HG03432 (cell line): ENCODE measurements around the gene HBZ.
A peak's percentile ranks its signal among the peaks of the same experiment; 100 is the strongest.
"Not testable (repeated sequence)": the region's sequence is repeated elsewhere in the genome, so short reads cannot be mapped to it uniquely, and the experiment has no call there.

Experiments used
- ATAC-seq: cut with Tn5 transposase; IDR thresholded peaks from one replicate; pipeline ENCODE4 v1.9.1; 2021; ENCODE audit warnings: mild to moderate bottlenecking, moderate library complexity; ENCODE audit not compliant: unreplicated experiment

The HBZ gene

GRCh38 chr16:177981-178667 is 25.7 kb downstream of the HBZ start:
- no peak for ATAC-seq

GRCh38 chr16:178668-179015 is 26.2 kb downstream of the HBZ start:
- no peak for ATAC-seq

DNA sequence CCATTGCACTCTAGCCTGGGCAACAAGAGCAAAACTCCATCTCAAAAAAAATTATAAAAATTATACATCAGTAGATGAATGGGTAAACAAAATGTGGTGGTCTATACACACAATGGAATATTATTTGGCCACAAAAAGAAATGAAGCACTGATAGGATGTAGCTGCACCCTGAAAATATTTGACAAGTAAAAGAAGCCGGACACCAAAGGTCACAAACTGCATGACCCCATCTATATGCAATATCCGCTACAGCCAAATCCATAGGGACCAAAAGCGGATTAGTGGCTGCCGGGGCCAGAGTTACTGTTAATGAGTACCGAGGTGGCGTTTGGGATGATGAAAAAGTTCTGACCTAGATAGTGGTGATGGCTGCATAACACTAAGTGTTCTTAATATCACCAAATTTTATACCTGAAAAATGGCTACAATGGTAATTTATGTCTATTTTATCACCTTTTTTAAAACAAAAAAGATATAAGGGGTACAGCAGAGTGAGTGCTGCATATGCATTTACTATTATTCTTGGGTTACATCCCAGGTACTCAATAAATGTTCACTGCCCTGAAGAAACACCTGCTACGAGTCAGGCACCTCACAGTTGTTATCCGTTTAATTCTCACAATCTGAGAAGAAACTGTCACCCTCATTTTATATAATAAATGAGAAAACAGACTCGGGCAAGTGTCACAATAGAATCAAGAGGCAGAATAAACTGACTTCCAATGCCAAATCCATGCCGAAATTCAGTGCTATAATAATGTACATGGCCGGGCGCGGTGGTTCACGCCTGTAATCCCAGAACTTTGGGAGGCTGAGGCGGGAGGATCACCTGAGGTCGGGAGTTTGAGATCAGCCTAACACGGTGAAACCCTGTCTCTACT is 27.0 kb downstream of the HBZ start:
- ATAC-seq: no peak

GRCh38 chr16:180101-180675 is 27.7 kb downstream of the HBZ start, which contains the start of gene HBQ1:
Gene HBQ1, plus strand, starts transcription at chr16:180459. Its CDS starts 28 bp downstream, at chr16:180487.
- ATAC-seq: no peak

- peak; percentile 59 for ATAC-seq
These were observed 28.5 kb downstream of the HBZ start for GRCh38 chr16:180681-181564.

DNA sequence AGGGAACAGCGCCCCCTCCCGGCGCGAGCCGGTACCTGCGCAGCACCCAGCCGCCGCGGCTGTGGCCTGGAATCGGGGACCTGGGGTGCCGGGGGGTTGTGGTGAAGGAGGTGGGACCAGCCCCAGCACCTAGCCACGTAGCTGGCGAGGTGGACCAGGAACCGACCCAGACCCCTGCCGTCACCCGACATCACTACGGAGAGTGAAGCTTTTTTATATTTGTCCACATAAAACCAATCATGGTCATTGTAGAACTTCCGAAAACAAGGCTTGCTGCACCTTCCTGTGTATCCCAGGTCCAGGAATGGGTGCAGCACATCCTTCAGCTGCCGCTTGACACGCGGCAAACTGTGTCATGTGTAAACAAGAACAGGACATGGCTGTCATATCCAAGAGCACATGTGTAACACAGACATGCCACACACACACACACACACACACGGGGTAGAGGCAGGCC is 29.1 kb downstream of the HBZ start:
- no peak for ATAC-seq

DNA sequence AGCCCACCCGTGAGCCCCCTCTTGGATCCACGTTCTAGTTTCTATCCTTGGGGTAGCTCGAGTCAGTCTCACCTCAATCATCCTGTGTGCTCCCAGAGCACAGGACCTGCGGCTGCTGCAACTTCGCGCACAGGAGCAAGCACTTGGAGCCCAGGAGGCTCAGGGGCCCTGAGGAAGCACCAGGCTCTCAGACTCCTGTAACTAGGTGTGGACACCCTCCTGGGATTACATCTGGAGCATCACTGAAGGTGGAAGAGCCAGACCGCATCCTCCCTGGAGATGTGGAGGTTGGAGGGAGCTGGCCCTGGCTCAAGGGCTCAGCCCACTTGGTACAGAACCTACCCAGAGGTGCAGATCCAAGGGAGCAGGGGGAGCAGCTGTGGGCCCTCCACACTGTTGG is 30.6 kb downstream of the HBZ start:
- ATAC-seq: no peak

DNA sequence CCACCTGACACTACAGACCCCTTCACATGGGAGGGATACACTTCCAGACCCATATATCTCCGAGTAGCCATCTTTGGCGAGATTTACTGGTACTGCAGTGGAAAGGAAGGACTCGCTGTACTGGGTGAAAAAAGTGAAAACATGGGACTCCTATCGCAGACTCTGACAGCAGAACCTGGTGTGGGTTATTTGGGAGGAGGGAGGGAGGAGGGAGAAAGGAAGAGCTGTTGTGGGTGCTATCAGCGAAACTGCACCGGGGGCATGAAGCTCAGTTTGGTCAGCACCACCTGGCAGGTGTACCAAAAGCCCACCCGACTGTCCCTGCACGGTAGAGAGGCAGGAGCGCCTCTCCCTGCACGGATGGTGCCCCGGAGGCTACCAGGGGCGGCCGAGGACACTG is 32.8 kb downstream of the HBZ start:
- no peak for ATAC-seq

GRCh38 chr16:185691-186090 is 33.2 kb downstream of the HBZ start:
- ATAC-seq: no peak

DNA sequence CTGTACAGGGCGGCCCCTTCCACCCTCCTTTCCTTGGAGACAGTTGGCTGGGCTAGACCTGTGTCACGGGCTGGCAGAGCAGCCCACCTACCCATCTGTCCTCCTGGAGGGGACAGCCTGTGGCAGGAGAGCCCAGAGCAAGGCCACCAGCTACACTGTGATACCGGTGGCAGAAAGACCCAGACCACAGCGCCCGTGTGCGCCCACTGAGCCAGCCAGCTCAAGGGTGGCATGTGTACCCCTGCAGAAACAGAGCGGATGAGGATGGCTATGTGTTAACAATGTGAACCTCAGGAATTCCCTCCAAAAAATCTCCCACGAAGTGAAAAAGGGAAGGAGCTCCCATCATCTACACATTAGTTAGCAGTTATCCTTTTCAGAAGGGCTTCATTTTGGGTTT is 34.9 kb downstream of the HBZ start:
- ATAC-seq: no peak

DNA sequence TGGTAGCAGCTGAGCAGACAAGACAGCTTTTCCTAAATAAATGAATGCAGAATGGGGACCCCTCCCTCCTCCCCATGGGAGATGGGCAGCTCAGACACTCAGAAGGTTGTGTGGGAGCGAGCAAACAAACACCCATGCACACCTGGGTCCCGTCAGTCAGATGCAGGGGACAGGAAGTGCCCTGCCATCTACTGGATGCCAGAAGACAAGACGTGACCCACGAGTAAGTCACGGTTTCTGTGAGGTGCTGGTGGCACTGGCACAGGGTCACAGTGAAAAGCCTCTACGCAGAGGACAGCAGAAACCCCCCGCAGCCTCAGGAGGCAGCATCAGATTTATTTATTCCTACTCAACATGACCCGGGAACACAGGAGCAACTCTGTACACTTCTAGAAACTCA is 36.2 kb downstream of the HBZ start:
- ATAC-seq: no peak

DNA sequence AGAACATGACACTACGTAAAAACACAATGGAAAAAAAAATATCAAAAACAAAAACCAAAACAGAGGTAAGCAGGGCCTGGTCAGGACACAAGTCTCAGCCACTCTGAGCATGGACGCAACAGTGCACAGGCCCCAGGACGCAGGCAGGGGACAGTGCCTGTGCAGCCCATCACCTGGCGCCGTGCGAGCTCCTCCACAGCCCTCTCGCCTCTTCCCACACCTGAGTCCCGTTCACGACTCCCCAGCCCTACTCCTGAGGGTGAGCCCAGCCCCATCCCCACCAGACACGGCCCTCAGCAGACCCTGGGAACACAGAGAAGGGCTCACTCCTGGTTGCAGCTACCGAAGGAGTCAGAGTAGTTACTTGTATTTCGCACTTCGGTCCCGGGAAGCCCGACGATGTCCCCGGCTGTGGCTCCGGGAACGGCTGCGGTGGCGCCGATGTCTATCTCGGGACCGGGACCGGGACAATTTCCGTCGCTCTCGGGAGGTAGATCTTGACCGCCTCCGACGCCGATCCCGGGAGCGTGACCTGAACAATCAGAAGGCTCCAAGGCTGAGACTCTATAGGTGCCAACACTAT is 37.3 kb downstream of the HBZ start:
- ATAC-seq: no peak

GRCh38 chr16:191831-192230 is 39.4 kb downstream of the HBZ start:
- ATAC-seq: no peak

DNA sequence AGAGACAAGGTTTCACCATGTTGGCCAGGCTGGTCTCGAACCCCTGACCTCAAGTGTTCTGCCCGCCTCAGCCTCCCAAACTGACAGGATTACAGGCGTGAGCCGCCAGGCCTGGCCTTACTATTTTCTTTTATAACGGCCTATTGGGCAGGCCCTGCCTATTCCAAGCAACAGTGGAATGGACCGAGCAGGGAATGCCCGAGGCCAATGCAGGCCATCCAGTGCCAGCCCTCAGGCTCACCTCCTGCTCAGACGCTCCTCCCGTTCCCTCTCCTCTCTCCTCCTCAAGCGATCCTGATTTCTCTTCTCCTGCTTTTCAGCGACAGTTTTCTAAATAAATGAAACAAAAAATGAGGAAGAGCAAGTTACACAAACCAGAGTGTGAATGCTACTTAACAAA is 40.2 kb downstream of the HBZ start:
- no peak for ATAC-seq

DNA sequence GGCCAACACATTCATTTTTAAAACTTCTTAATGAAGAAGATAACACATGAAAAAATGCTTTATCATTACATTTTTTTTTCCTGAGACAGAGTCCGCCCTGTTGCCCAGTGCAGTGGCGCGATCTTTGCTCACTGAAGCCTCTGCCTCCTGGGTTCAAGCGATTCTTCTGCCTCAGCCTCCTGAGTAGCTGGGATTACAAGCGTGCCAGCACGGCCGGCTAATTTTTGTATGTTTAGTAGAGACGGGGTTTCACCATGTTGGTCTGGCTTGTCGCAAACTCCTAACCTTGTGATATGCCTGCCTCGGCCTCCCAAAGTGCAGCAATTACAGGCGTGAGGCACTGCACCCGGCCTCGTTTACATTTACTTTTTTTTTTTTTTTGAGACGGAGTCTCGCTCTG is 41.0 kb downstream of the HBZ start:
- ATAC-seq: no peak

DNA sequence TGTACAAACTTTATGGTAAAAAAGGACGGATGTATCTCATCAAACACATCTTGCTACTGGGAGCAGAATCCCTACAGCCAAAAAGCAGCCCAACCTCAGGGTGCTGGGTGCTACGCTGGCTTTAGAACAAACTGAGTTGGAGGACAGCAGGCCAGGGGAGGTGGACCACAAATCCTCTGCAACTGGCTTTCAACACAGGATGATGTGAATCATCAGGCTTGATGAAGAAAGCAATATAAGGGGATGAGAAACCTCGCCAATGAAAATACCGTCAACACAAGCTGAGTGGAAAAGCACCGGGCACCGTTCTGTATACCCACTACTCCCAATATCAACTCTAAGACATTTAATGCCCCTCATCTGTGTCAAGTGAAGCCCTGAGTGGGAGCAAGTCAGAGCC is 42.1 kb downstream of the HBZ start:
- ATAC-seq: no peak

- no peak for ATAC-seq
These were observed 47.9 kb downstream of the HBZ start for GRCh38 chr16:200388-200787.

DNA sequence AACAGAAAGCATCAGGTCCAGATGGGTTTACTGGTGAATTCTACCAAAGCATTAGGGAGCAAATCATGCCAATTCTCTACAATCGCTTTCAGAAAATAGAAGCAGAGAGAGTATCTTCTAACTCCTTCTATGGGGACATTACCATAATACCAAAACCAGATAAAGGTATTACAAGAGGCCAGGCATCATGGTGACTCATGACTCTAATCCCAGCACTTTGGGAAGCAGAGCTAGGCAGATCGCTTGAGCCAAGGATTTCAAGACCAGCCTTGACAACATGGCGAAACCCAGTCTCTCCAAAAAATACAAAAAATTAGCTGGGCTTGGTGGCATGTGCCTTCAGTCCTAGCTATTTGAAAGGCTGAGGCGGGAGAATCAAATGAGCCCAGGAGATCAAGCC is 50.8 kb downstream of the HBZ start:
- no peak for ATAC-seq

- not testable (repeated sequence) for ATAC-seq
These were observed 51.6 kb downstream of the HBZ start for GRCh38 chr16:204046-204445.
